HG03097 (cell line): ENCODE data around the gene C1orf122.

Experiments used
- ATAC-seq: cut with Tn5 transposase; IDR thresholded peaks from one replicate; pipeline ENCODE4 v1.9.1; 2021; ENCODE audit not compliant: unreplicated experiment, low FRiP score

Gene C1orf122

GRCh38 chr1:37844536-37844935 is 36.9 kb downstream of the C1orf122 start:
- no peak for ATAC-seq

DNA sequence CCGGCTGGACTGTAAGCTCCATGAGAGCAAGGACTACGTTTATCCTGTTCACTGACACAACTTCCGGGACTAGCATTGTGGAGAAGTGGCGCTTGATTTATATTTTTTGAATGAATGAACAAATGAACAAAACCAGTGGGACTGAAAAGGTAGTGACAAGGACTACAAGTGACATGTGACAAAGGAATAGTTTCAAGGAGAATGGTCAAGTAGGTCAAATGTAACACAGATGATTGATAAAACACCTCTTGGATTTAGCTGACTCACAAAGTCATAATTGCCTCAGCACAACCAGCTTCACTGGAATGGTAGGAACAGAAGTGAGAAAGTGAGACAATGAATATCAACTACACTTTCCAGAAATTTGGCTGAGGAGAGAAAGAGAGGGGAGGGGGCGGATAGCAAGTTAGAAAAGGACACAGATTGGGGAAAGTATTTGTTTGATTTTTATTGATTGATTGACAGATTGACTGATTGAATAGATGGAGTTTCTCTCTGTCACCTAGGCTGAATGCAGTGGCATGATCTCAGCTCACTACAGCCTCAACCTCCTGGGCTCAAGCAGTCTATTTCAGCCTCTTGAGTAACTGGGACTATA is 37.6 kb downstream of the C1orf122 start:
- no peak for ATAC-seq

GRCh38 chr1:37845786-37846185 is 38.2 kb downstream of the C1orf122 start:
- no peak for ATAC-seq

- ATAC-seq, result no peak
Observed at GRCh38 chr1:37846647-37847339, 39.2 kb downstream of the C1orf122 start.

- ATAC-seq, result no peak
Observed at GRCh38 chr1:37849480-37849879, 41.9 kb downstream of the C1orf122 start.

DNA sequence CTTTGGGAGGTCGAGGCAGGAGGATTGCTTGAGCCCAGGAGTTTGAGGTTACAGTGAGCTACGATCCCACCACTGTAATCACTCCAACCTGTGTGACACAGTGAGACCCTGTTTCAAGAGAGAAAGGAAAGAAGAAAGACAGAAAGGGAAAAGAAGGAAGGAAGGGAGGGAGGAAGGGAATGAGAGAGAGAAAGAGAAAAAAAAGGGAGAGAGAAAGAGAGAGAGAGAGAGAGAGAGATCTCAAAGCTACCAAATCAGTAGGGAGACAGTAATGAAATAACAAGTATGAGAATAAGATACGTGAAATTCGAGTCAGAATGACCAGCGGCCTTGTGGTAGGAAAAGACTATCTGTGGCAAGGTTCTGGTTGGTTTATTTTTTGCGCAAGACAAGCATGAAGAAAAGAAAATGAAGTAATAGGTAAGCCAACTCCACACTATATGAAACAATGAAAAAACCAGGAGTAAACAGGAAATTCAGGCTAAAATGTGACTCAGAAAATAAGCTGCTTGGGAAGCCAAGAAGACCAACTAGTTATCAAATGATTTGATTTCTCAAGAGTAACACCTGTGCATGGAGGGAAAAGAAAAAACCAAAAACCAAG is 42.9 kb downstream of the C1orf122 start:
- no peak for ATAC-seq

DNA sequence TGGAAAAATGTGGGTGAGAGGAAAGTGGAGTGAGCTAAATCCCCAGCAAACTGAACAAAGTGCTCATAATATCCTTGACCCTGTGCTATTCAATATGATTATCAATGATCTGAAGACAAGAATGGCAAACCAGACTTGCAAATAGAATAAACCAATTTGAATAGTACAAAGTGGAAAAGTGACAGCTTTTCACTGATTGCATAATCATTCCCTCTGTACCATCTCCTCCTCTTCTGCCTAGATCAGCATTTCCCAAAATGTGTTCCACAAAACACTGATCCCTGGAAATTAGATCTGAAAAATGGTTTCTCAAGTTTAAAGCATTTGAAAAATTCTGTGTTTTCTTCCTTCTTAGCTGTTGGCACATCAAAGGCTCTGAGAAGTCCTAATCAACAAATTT is 43.7 kb downstream of the C1orf122 start:
- ATAC-seq, result no peak

GRCh38 chr1:37851782-37852210 is 44.2 kb downstream of the C1orf122 start:
- ATAC-seq, result no peak

- no peak for ATAC-seq
Observed at GRCh38 chr1:37853157-37853556, 45.6 kb downstream of the C1orf122 start.

DNA sequence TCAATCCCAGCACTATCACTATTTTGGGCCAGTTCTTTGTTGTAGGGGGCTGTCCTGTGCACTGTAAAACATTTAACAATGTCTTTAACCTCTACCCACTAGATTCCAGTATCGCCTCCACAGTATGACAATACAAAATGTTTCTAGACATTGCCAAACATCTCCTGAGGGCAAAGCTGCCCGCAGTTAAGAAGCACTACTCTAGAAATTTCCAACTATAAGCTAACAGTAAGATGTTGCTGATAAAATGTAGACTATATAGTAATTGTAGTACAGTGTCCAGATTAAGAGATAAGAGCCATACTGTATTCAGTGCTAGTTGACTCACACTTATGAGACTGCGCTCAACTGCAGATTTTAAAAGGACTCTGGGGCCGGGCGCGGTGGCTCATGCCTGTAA is 46.8 kb downstream of the C1orf122 start:
- ATAC-seq, result no peak
